HFF-Myc (cell line): Measurements from ENCODE around the gene BACH2.
"Not testable (repeated sequence)": the region's sequence is repeated elsewhere in the genome, so short reads cannot be mapped to it uniquely, and the experiment has no call there.

Source experiments
- DNase-seq: peaks from one replicate; pipeline ENCODE4 v3.0.0-alpha.2; 2011; ENCODE audit warnings: low read depth; ENCODE audit errors: extremely low read depth
- H3K4me3 ChIP-seq: replicated peaks from 2 replicates; pipeline ENCODE4 v1.5.1; 2011; ENCODE audit warnings: low read depth, mild to moderate bottlenecking, control low read depth, low read length
- TF ChIP-seq, protein P1 (sequence below): IDR thresholded peaks from 2 replicates; pipeline ENCODE4 v1.5.1; 2012; ENCODE audit warnings: mild to moderate bottlenecking, low read depth, low read length, control low read depth; ENCODE audit errors: missing control alignments

BACH2 gene

GRCh38 chr6:90131614-90132423 is 164.8 kb downstream of the BACH2 start:
- TF ChIP-seq, protein P1, sequence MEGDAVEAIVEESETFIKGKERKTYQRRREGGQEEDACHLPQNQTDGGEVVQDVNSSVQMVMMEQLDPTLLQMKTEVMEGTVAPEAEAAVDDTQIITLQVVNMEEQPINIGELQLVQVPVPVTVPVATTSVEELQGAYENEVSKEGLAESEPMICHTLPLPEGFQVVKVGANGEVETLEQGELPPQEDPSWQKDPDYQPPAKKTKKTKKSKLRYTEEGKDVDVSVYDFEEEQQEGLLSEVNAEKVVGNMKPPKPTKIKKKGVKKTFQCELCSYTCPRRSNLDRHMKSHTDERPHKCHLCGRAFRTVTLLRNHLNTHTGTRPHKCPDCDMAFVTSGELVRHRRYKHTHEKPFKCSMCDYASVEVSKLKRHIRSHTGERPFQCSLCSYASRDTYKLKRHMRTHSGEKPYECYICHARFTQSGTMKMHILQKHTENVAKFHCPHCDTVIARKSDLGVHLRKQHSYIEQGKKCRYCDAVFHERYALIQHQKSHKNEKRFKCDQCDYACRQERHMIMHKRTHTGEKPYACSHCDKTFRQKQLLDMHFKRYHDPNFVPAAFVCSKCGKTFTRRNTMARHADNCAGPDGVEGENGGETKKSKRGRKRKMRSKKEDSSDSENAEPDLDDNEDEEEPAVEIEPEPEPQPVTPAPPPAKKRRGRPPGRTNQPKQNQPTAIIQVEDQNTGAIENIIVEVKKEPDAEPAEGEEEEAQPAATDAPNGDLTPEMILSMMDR: no peak
- peak; percentile 97 for DNase-seq
- no peak overlapping the region for H3K4me3 ChIP-seq

DNA sequence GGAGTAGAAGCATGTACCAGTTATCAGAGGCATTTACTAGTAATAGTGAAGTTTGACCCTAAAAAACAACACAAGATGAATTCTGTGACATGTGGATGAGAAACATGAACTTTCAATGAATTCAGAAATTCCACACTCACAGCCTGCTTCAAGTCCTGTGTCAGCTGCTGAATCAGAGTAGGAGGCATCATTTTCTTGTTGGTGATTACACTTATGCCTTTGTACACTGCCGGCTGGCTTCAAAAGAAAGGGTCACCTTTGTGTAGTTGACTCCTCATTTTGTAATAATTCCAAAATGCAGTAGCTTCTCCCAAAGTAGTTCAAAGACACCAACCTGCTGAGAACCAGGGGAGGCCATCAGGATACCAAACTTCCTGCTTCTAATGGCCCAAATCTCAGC is 165.5 kb downstream of the BACH2 start:
- TF ChIP-seq, protein P1: no peak
- H3K4me3 ChIP-seq: no peak overlapping the region
- DNase-seq: no peak

GRCh38 chr6:90128687-90129086 is 168.0 kb downstream of the BACH2 start:
- not testable (repeated sequence) for DNase-seq, H3K4me3 ChIP-seq

- DNase-seq: no peak
- TF ChIP-seq, protein P1: no peak
- no peak overlapping the region for H3K4me3 ChIP-seq
Observed at GRCh38 chr6:90127595-90127994, 169.0 kb downstream of the BACH2 start.

- TF ChIP-seq, protein P1: no peak
- H3K4me3 ChIP-seq: no peak overlapping the region
- DNase-seq: no peak
Observed at GRCh38 chr6:90126839-90127238, 169.8 kb downstream of the BACH2 start.

- TF ChIP-seq, protein P1: no peak
- H3K4me3 ChIP-seq: no peak overlapping the region
- DNase-seq: no peak
Observed at GRCh38 chr6:90126181-90126580, 170.5 kb downstream of the BACH2 start.

DNA sequence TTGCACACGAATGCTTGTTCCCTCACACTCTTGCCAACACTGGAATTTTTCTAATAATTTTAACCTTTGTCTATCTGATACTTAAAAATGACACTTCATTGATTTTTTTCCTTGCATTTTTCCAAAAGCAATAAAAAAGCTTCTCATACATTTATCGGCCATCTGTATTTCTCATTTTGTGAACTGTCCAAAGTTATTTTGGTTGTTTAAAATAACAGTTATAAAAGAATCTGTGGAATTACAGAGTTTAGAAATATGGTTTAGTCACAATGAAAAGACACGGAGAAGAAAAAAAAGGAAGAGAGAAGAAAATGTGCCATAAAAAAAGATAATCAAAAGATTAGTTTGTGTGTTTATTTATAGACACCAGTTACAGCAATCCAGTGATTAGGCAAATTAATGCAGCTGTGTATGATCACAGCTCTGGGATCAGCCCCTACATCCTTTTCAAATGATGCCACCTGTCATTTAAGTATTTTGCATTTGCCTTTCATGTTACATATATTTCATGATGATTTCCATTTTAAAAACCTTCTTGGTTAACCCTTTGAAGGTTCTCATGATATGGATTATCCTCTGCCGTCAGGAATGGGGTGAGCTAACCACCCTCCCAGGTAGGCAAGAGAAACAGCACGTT is 171.7 kb downstream of the BACH2 start:
- no peak overlapping the region for H3K4me3 ChIP-seq
- TF ChIP-seq, protein P1: no peak
- no peak for DNase-seq
